ENCODE measurements around the gene CPNE5. TPM values are rescaled to one million over a fixed set of nuclear protein-coding genes. Genes with fewer than 3 reads are reported as not detected.

The CPNE5 gene
- total and polyA plus RNA-seq, 2 donors (not counting 1 experiment from before 2014, with no cell fraction given), result 0.02 TPM; not detected in 1

DNA sequence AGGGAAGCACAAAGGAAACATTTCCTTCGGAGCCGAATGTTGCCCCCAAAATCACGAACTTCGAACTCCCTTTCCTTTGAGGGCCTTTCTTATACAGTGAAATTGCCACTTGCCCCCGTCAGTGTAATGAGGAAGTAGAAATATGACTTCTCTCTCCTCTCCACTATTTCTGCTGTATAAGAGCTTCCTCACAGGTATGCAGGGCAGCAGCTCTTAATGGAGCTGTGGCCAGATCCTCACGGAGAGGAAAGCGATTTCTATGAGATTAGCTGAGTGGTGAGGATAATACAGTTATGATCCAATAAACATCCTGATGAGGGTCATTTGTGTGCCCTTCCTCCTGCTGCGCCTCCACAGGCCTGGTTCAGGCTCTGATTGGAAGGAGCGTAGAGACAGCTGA lies 10.8 kb upstream of the CPNE5 start:
- Histone ChIP-seq H2AFZ (ENCODE audit: low read length) (no peak overlapping the region), H3K4me3 (replicated peaks in 1 of 4; ENCODE audit: control extremely low read depth in 1 of 4, insufficient read depth in 1 of 4, low read depth in 3 of 4, low read length in 4 of 4) (no peak overlapping the region), H3K9me3 (ENCODE audit: control insufficient read depth, insufficient read depth, low read depth, low read length) (no peaks in the 10 kb centered on the region), H4K20me1 (ENCODE audit: control insufficient read depth, extremely low read depth, insufficient read depth, low read length) (no peaks in the 10 kb centered on the region), H3K4me2 (ENCODE audit: extremely low read depth, insufficient read depth, low read length) (no peak overlapping the region), H3K4me1 (ENCODE audit: control insufficient read depth, extremely low read depth, insufficient read depth, low read length) (peaks cover 12% of the 10 kb centered on the region), H3K36me3 (ENCODE audit: control insufficient read depth, insufficient read depth, low read length) (peaks cover 2% of the 10 kb centered on the region), H3K27ac (ENCODE audit: insufficient read depth, low read length) (no peak overlapping the region), H3K79me2 (ENCODE audit: control insufficient read depth, insufficient read depth, low read length) (no peaks in the 10 kb centered on the region), H3K27me3 (ENCODE audit: control insufficient read depth, insufficient read depth, low read length) (no peaks in the 10 kb centered on the region), H3K9ac (ENCODE audit: insufficient read depth, low read length) (no peak overlapping the region)
- no peak for TF ChIP-seq EZH2 (IDR thresholded peaks at IDR 0.05; ENCODE audit: low read length, missing control alignments)
- TF ChIP-seq, protein P1, sequence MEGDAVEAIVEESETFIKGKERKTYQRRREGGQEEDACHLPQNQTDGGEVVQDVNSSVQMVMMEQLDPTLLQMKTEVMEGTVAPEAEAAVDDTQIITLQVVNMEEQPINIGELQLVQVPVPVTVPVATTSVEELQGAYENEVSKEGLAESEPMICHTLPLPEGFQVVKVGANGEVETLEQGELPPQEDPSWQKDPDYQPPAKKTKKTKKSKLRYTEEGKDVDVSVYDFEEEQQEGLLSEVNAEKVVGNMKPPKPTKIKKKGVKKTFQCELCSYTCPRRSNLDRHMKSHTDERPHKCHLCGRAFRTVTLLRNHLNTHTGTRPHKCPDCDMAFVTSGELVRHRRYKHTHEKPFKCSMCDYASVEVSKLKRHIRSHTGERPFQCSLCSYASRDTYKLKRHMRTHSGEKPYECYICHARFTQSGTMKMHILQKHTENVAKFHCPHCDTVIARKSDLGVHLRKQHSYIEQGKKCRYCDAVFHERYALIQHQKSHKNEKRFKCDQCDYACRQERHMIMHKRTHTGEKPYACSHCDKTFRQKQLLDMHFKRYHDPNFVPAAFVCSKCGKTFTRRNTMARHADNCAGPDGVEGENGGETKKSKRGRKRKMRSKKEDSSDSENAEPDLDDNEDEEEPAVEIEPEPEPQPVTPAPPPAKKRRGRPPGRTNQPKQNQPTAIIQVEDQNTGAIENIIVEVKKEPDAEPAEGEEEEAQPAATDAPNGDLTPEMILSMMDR (conservative IDR thresholded peaks at IDR 0.05 in 1 of 2, IDR thresholded peaks at IDR 0.05 in 1 of 2; ENCODE audit: low read depth in 1 of 2, low read length in 2 of 2), result no peak
- no peak for DNase-seq (ENCODE audit: low read depth in 2 of 2)

DNA sequence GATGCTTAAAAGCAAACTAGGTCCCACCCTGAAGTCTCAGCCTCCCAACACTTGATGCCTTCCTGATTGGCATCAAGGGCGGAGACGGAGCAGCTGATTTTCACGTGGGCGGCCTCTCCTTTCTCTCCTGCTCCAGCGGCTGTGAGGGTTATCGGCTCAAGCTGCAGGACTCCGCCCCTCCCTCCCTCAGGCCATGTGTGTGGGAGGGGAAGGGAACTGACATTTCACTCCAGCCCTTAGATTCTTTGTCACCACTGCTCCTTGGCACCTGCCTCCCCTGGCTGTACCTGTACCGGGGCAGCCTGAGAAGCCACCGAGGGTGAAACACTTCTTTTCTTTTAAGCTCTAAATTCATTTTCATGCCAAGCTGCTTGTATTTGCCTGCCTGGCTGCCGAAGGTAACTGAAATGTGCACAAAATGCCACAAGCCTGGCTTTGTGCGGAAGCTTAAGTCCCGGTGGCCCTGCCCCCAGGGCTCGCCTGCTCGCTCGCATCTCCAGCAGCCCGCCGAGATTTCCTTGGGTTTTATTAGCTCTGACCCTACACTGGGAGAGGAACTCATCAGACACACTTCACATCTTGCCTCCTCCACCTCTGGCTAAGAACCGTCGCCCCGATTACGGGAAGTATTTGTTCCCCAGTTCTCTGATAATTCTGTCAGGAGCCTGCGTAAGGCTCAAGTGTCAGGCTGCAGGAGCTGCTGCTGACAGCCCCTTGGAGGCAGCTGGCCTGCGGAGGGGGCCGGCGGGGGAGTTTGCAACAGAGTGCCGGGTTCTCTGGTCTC lies 9.6 kb upstream of the CPNE5 start:
- Histone ChIP-seq H3K4me1 (ENCODE audit: control insufficient read depth, extremely low read depth, insufficient read depth, low read length) (peaks cover 12% of the 10 kb centered on the region), H3K36me3 (ENCODE audit: control insufficient read depth, insufficient read depth, low read length) (no peaks in the 10 kb centered on the region), H4K20me1 (ENCODE audit: control insufficient read depth, extremely low read depth, insufficient read depth, low read length) (no peaks in the 10 kb centered on the region), H2AFZ (ENCODE audit: low read length) (no peak overlapping the region), H3K79me2 (ENCODE audit: control insufficient read depth, insufficient read depth, low read length) (no peaks in the 10 kb centered on the region), H3K9me3 (ENCODE audit: control insufficient read depth, insufficient read depth, low read depth, low read length) (no peaks in the 10 kb centered on the region), H3K9ac (ENCODE audit: insufficient read depth, low read length) (no peak overlapping the region), H3K27me3 (ENCODE audit: control insufficient read depth, insufficient read depth, low read length) (no peaks in the 10 kb centered on the region), H3K27ac (ENCODE audit: insufficient read depth, low read length) (no peak overlapping the region), H3K4me3 (replicated peaks in 1 of 4; ENCODE audit: control extremely low read depth in 1 of 4, insufficient read depth in 1 of 4, low read depth in 3 of 4, low read length in 4 of 4) (no peak overlapping the region), H3K4me2 (ENCODE audit: extremely low read depth, insufficient read depth, low read length) (no peak overlapping the region)
- no peak for DNase-seq (ENCODE audit: low read depth in 2 of 2)
- TF ChIP-seq EZH2 (IDR thresholded peaks at IDR 0.05; ENCODE audit: low read length, missing control alignments), result no peak
- TF ChIP-seq, protein P1 (conservative IDR thresholded peaks at IDR 0.05 in 1 of 2, IDR thresholded peaks at IDR 0.05 in 1 of 2; ENCODE audit: low read depth in 1 of 2, low read length in 2 of 2), result no peak

DNA sequence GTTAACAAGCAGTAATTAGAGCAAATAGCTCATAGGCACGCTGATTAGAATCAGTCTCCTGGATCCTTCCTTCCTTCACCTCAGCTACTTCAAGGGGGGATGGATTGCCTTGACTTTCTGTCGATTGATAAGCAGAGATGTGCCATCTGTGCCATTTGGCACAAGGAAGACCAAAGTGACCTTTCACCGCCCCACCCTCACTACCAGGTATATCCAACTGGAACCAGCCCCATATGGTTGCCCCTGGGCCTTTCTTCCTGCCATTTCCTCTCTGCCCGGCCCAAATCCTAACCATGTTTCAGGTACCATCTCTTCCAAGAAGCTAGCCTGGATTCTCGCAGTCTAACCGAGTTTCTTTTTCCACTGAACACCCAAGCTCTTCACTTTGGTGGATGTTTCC lies 8.7 kb upstream of the CPNE5 start:
- Histone ChIP-seq H3K4me3 (replicated peaks in 1 of 4; ENCODE audit: control extremely low read depth in 1 of 4, insufficient read depth in 1 of 4, low read depth in 3 of 4, low read length in 4 of 4) (no peak overlapping the region), H3K27ac (ENCODE audit: insufficient read depth, low read length) (no peak overlapping the region), H4K20me1 (ENCODE audit: control insufficient read depth, extremely low read depth, insufficient read depth, low read length) (no peaks in the 10 kb centered on the region), H3K9me3 (ENCODE audit: control insufficient read depth, insufficient read depth, low read depth, low read length) (no peaks in the 10 kb centered on the region), H3K9ac (ENCODE audit: insufficient read depth, low read length) (no peak overlapping the region), H3K27me3 (ENCODE audit: control insufficient read depth, insufficient read depth, low read length) (no peaks in the 10 kb centered on the region), H2AFZ (ENCODE audit: low read length) (no peak overlapping the region), H3K4me1 (ENCODE audit: control insufficient read depth, extremely low read depth, insufficient read depth, low read length) (peaks cover 7% of the 10 kb centered on the region), H3K4me2 (ENCODE audit: extremely low read depth, insufficient read depth, low read length) (no peak overlapping the region), H3K36me3 (ENCODE audit: control insufficient read depth, insufficient read depth, low read length) (no peaks in the 10 kb centered on the region), H3K79me2 (ENCODE audit: control insufficient read depth, insufficient read depth, low read length) (no peaks in the 10 kb centered on the region)
- no peak for TF ChIP-seq EZH2 (IDR thresholded peaks at IDR 0.05; ENCODE audit: low read length, missing control alignments)
- TF ChIP-seq, protein P1 (conservative IDR thresholded peaks at IDR 0.05 in 1 of 2, IDR thresholded peaks at IDR 0.05 in 1 of 2; ENCODE audit: low read depth in 1 of 2, low read length in 2 of 2), result no peak
- no peak for DNase-seq (ENCODE audit: low read depth in 2 of 2)
